Stimulated activated CD8-positive, alpha-beta memory T cell treated with anti-CD3 and anti-CD28 coated beads, Interleukin-4, amount 100 ng/mL, for 4 hours (primary cell): Measurements from ENCODE around the gene OLFML3.

Source experiments
- DNase-seq, 2 donors: peaks; one replicate each; pipeline ENCODE4 v3.0.0-alpha.2; 2020; ENCODE audit warnings: low read depth in 2 of 2, low spot score in 1 of 2

OLFML3 gene

GRCh38 chr1:113949007-113949406 is 30.3 kb upstream of the OLFML3 start:
- DNase-seq, result no peak

- DNase-seq, result no peak
These were observed 28.4 kb upstream of the OLFML3 start for GRCh38 chr1:113950908-113951307.

- no peak for DNase-seq
These were observed 27.6 kb upstream of the OLFML3 start for GRCh38 chr1:113951719-113952118.

GRCh38 chr1:113957984-113958383 is 21.3 kb upstream of the OLFML3 start:
- no peak for DNase-seq

- no peak for DNase-seq
These were observed 20.6 kb upstream of the OLFML3 start for GRCh38 chr1:113958691-113959090.

- no peak for DNase-seq
These were observed 15.9 kb upstream of the OLFML3 start for GRCh38 chr1:113963281-113963906.

GRCh38 chr1:113965703-113966412 is 13.4 kb upstream of the OLFML3 start:
- no peak for DNase-seq

- DNase-seq, result no peak
These were observed 6.3 kb upstream of the OLFML3 start for GRCh38 chr1:113972954-113973353.

GRCh38 chr1:113975211-113975895 is 3.9 kb upstream of the OLFML3 start:
- no peak for DNase-seq

GRCh38 chr1:113976609-113977278 is 2.5 kb upstream of the OLFML3 start:
- no peak for DNase-seq

- no peak for DNase-seq
These were observed 1.4 kb upstream of the OLFML3 start for GRCh38 chr1:113977906-113978305.

- no peak for DNase-seq
These were observed 836 bp downstream of the OLFML3 start for GRCh38 chr1:113980110-113980509.

- DNase-seq, result no peak
These were observed 3.0 kb downstream of the OLFML3 start for GRCh38 chr1:113981962-113982931.

- no peak for DNase-seq
These were observed 3.7 kb downstream of the OLFML3 start for GRCh38 chr1:113982949-113983348.

- DNase-seq, result no peak
These were observed 4.1 kb downstream of the OLFML3 start for GRCh38 chr1:113983391-113983790.

GRCh38 chr1:113983826-113984225 is 4.6 kb downstream of the OLFML3 start:
- DNase-seq, result no peak

GRCh38 chr1:113984710-113985109 is 5.4 kb downstream of the OLFML3 start:
- no peak for DNase-seq

- DNase-seq, result no peak
These were observed 7.5 kb downstream of the OLFML3 start for GRCh38 chr1:113986802-113987201.

GRCh38 chr1:113987259-113987658 is 8.0 kb downstream of the OLFML3 start:
- DNase-seq, result no peak

- no peak for DNase-seq
These were observed 11.3 kb downstream of the OLFML3 start for GRCh38 chr1:113990530-113990929.

GRCh38 chr1:113990961-113991360 is 11.7 kb downstream of the OLFML3 start:
- no peak for DNase-seq
